ENCODE data around the gene RADIL. TPM values are rescaled to one million over a fixed set of nuclear protein-coding genes. Genes with fewer than 3 reads are reported as not detected.

RADIL gene
- polyA plus RNA-seq, 1 donor (not counting 4 experiments of a cell fraction or from before 2014, with no cell fraction given), result not detected

DNA sequence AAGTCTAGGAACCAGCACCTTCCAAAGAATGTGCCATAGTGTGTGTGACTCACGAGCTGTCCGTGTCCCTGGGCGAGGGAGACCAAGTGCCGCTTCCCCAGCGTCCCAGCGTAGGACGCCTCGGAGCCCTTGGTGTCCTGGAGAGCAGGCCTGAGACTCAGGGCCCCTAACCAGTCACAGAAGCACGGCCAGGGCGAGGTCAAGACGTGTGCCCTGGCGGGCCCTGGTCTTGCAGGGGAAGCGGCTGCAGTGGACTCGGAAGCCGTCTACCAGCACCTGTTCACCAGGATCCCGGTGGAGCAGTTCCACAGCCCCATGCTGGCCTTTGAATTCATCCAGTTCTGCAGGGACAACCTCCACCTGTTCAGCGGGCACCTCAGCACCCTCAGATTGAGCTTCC is 97.5 kb downstream of the RADIL start:
- H3K27me3 ChIP-seq (ENCODE audit: control insufficient read depth, extremely low read depth, insufficient read depth, low read length), result no peaks in the 10 kb centered on the region
- H3K9me3 ChIP-seq (ENCODE audit: control insufficient read depth, low read depth, low read length), result no peaks in the 10 kb centered on the region
- no peak for FAIRE-seq
- H3K4me1 ChIP-seq (ENCODE audit: control insufficient read depth, extremely low read depth, insufficient read depth, low read length), result no peaks in the 10 kb centered on the region
- TF ChIP-seq EZH2 (IDR thresholded peaks at IDR 0.05; ENCODE audit: low read length), result no peak
- TF ChIP-seq, protein P1, sequence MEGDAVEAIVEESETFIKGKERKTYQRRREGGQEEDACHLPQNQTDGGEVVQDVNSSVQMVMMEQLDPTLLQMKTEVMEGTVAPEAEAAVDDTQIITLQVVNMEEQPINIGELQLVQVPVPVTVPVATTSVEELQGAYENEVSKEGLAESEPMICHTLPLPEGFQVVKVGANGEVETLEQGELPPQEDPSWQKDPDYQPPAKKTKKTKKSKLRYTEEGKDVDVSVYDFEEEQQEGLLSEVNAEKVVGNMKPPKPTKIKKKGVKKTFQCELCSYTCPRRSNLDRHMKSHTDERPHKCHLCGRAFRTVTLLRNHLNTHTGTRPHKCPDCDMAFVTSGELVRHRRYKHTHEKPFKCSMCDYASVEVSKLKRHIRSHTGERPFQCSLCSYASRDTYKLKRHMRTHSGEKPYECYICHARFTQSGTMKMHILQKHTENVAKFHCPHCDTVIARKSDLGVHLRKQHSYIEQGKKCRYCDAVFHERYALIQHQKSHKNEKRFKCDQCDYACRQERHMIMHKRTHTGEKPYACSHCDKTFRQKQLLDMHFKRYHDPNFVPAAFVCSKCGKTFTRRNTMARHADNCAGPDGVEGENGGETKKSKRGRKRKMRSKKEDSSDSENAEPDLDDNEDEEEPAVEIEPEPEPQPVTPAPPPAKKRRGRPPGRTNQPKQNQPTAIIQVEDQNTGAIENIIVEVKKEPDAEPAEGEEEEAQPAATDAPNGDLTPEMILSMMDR (optimal IDR thresholded peaks at IDR 0.05 in 1 of 3, IDR thresholded peaks at IDR 0.05 in 1 of 3, conservative IDR thresholded peaks at IDR 0.05 in 1 of 3; ENCODE audit: extremely low read depth in 1 of 3, insufficient read depth in 2 of 3, low read length in 3 of 3), result no peak
- dilution Hi-C loops (cut with MboI; ENCODE audit: extremely low pct_ligation_motif_present, low sequenced_read_pairs), result no loop called here
- no peak overlapping the region for H3K9ac ChIP-seq (ENCODE audit: control insufficient read depth, extremely low read depth, insufficient read depth, low read length)
- peaks cover 27 to 52% of the 10 kb centered on the region in 2 experiments for H3K36me3 ChIP-seq (ENCODE audit: control insufficient read depth in 2 of 2, extremely low read depth in 1 of 2, insufficient read depth in 2 of 2, low read length in 2 of 2)
- no peak overlapping the region for H3K27ac ChIP-seq (ENCODE audit: control insufficient read depth, insufficient read depth, low read length)
- no peak for DNase-seq (ENCODE audit: low read depth, low spot score)
- no peaks in the 10 kb centered on the region for H3K9me1 ChIP-seq (ENCODE audit: control insufficient read depth, extremely low read depth, insufficient read depth, low read length)
- H4K20me1 ChIP-seq (ENCODE audit: control insufficient read depth, extremely low read depth, insufficient read depth, low read length), result no peaks in the 10 kb centered on the region
- H3K4me2 ChIP-seq (ENCODE audit: control insufficient read depth, extremely low read depth, insufficient read depth, low read depth, low read length), result no peak overlapping the region
- no peak overlapping the region for H2AFZ ChIP-seq (ENCODE audit: control insufficient read depth, low read length)
- H3K79me2 ChIP-seq (ENCODE audit: control insufficient read depth, insufficient read depth, low read length), result peaks cover 2% of the 10 kb centered on the region
- H3K4me3 ChIP-seq (ENCODE audit: control insufficient read depth in 2 of 3, extremely low read depth in 1 of 3, insufficient read depth in 2 of 3, low read depth in 1 of 3, low read length in 3 of 3), result no peak overlapping the region

DNA sequence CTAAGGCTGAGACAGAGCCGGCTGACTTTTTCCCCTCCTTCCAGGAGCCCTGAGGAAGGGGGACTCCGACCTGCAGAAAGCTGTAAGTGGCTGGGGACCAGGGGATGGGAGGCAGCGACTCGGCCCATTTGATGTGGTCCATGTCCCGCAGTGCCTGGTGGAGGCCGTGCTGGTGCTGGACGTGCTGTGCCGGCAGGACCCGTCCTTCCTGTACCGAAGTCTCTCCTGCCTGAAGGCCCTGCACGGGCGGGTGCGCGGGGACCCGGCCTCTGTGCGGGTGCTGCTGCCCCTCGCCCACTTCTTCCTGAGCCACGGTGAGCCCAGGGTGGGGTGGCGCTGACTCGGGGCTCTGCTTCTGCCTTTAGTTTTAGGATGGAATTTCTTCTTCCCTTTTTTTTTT is 98.1 kb downstream of the RADIL start:
- H3K9me3 ChIP-seq (ENCODE audit: control insufficient read depth, low read depth, low read length), result no peaks in the 10 kb centered on the region
- FAIRE-seq (no peak), DNase-seq (ENCODE audit: low read depth, low spot score) (no peak)
- H3K4me1 ChIP-seq (ENCODE audit: control insufficient read depth, extremely low read depth, insufficient read depth, low read length), result no peaks in the 10 kb centered on the region
- no peak overlapping the region for H2AFZ ChIP-seq (ENCODE audit: control insufficient read depth, low read length)
- no peak overlapping the region for H3K9ac ChIP-seq (ENCODE audit: control insufficient read depth, extremely low read depth, insufficient read depth, low read length)
- no peaks in the 10 kb centered on the region for H3K9me1 ChIP-seq (ENCODE audit: control insufficient read depth, extremely low read depth, insufficient read depth, low read length)
- H3K4me2 ChIP-seq (ENCODE audit: control insufficient read depth, extremely low read depth, insufficient read depth, low read depth, low read length), result no peak overlapping the region
- TF ChIP-seq, protein P1 (optimal IDR thresholded peaks at IDR 0.05 in 1 of 3, IDR thresholded peaks at IDR 0.05 in 1 of 3, conservative IDR thresholded peaks at IDR 0.05 in 1 of 3; ENCODE audit: extremely low read depth in 1 of 3, insufficient read depth in 2 of 3, low read length in 3 of 3), result no peak
- TF ChIP-seq EZH2 (IDR thresholded peaks at IDR 0.05; ENCODE audit: low read length), result no peak
- H3K4me3 ChIP-seq (ENCODE audit: control insufficient read depth in 2 of 3, extremely low read depth in 1 of 3, insufficient read depth in 2 of 3, low read depth in 1 of 3, low read length in 3 of 3), result no peak overlapping the region
- H4K20me1 ChIP-seq (ENCODE audit: control insufficient read depth, extremely low read depth, insufficient read depth, low read length), result no peaks in the 10 kb centered on the region
- dilution Hi-C loops (cut with MboI; ENCODE audit: extremely low pct_ligation_motif_present, low sequenced_read_pairs), result no loop called here
- H3K27ac ChIP-seq (ENCODE audit: control insufficient read depth, insufficient read depth, low read length), result no peak overlapping the region
- no peaks in the 10 kb centered on the region for H3K27me3 ChIP-seq (ENCODE audit: control insufficient read depth, extremely low read depth, insufficient read depth, low read length)
- H3K36me3 ChIP-seq (ENCODE audit: control insufficient read depth in 2 of 2, extremely low read depth in 1 of 2, insufficient read depth in 2 of 2, low read length in 2 of 2), result peaks cover 24 to 48% of the 10 kb centered on the region in 2 experiments
- peaks cover 2% of the 10 kb centered on the region for H3K79me2 ChIP-seq (ENCODE audit: control insufficient read depth, insufficient read depth, low read length)

Measured in keratinocyte (primary cell).